H1 (cell line): ENCODE measurements around the gene XK.
A peak's percentile ranks its signal among the peaks of the same experiment; 100 is the strongest.

Experiments used
- CEBPB ChIP-seq: IDR thresholded peaks from 2 replicates; pipeline ENCODE4 v1.6.1; 2012; ENCODE audit warnings: low read depth, low read length
- EP300 ChIP-seq, 2 experiments: IDR thresholded peaks; 1 replicate in 1 of 2; 2 replicates in 1 of 2; pipeline ENCODE4 v1.6.1; 2011 to 2012; ENCODE audit warnings: low read depth in 2 of 2, low read length in 2 of 2, mild to moderate bottlenecking in 2 of 2, borderline replicate concordance in 1 of 2, inconsistent platforms in 1 of 2, moderate library complexity in 1 of 2
- EZH2 ChIP-seq: fragments of 200-600 bp; sonication (generic); IDR thresholded peaks from 2 replicates; pipeline ENCODE4 v1.7.1; 2012; ENCODE audit warnings: low read depth, mild to moderate bottlenecking, moderate library complexity, low read length, inconsistent platforms; ENCODE audit not compliant: severe bottlenecking
- PHF8 ChIP-seq: fragments of 200-600 bp; sonication (generic); conservative IDR thresholded peaks from 2 replicates; pipeline ENCODE4 v1.7.1; 2012; ENCODE audit warnings: low read depth, mild to moderate bottlenecking, inconsistent platforms, low read length, moderate library complexity
- POLR2A ChIP-seq, 2 experiments: IDR thresholded peaks; 1 replicate in 1 of 2; 2 replicates in 1 of 2; pipeline ENCODE4 v1.6.1; 2011; ENCODE audit warnings: low read depth in 2 of 2, low read length in 2 of 2, mild to moderate bottlenecking in 2 of 2; ENCODE audit errors: control extremely low read depth in 1 of 2
- POLR2AphosphoS5 ChIP-seq: IDR thresholded peaks from 2 replicates; pipeline ENCODE4 v1.6.1; 2011; ENCODE audit warnings: low read depth, low read length
- YY1 ChIP-seq: IDR thresholded peaks from 2 replicates; pipeline ENCODE4 v1.6.1; 2011; ENCODE audit warnings: low read depth, mild to moderate bottlenecking, low read length
- TF ChIP-seq, protein P1 (sequence below): IDR thresholded peaks from 2 replicates; pipeline ENCODE4 v1.6.1; 2011; ENCODE audit warnings: low read depth, mild to moderate bottlenecking, low read length; ENCODE audit not compliant: insufficient read depth
- TF ChIP-seq, protein P2 (sequence below), 3 experiments: IDR thresholded peaks; 1 replicate in 2 of 3; 2 replicates in 1 of 3; pipeline versions ENCODE4 v1.5.1 to v1.6.1; 2011; ENCODE audit warnings: low read length in 3 of 3, mild to moderate bottlenecking in 3 of 3, inconsistent platforms in 2 of 3, low read depth in 1 of 3, moderate library complexity in 1 of 3; ENCODE audit not compliant: insufficient read depth in 1 of 3; ENCODE audit errors: control extremely low read depth in 1 of 3

DNA sequence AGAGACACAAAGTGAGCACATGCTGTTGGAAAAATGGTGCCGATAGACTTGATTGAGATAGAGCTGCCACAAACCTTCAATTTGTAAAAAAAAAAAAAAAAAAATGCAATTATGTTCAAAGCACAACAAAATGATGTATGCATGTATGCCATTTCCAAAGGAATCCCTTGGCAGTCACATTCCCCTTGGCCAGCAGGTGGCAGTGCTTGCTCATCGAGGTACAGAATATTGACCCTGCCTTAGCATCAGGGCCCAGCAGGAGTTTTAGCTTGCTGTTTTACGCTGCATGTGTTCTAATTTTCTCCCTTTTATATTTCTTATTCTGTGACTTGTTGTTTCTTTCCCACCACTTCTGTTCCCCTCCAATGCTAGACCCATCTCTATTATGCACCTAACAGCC is 59.8 kb downstream of the XK start:
- TF ChIP-seq YY1 (no peak), POLR2AphosphoS5 (no peak), PHF8 (no peak), POLR2A (IDR thresholded peaks at IDR 0.05; ENCODE audit: control extremely low read depth in 1 of 2, low read depth in 2 of 2, low read length in 2 of 2) (no peak), EZH2 (no peak), CEBPB (no peak), EP300 (IDR thresholded peaks at IDR 0.05; ENCODE audit: borderline replicate concordance in 1 of 2, low read depth in 2 of 2, low read length in 2 of 2) (no peak)
- TF ChIP-seq, protein P1, sequence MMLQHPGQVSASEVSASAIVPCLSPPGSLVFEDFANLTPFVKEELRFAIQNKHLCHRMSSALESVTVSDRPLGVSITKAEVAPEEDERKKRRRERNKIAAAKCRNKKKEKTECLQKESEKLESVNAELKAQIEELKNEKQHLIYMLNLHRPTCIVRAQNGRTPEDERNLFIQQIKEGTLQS = no peak
- TF ChIP-seq, protein P2, sequence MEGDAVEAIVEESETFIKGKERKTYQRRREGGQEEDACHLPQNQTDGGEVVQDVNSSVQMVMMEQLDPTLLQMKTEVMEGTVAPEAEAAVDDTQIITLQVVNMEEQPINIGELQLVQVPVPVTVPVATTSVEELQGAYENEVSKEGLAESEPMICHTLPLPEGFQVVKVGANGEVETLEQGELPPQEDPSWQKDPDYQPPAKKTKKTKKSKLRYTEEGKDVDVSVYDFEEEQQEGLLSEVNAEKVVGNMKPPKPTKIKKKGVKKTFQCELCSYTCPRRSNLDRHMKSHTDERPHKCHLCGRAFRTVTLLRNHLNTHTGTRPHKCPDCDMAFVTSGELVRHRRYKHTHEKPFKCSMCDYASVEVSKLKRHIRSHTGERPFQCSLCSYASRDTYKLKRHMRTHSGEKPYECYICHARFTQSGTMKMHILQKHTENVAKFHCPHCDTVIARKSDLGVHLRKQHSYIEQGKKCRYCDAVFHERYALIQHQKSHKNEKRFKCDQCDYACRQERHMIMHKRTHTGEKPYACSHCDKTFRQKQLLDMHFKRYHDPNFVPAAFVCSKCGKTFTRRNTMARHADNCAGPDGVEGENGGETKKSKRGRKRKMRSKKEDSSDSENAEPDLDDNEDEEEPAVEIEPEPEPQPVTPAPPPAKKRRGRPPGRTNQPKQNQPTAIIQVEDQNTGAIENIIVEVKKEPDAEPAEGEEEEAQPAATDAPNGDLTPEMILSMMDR (IDR thresholded peaks at IDR 0.05; ENCODE audit: control extremely low read depth in 1 of 3, insufficient read depth in 1 of 3, low read depth in 1 of 3, low read length in 3 of 3) = peak; percentile 63 to 72 (median 64)
